Transverse colon (tissue), 4 donors: Measurements from ENCODE around the gene GAB2. TPM values are rescaled to one million over a fixed set of nuclear protein-coding genes. Genes with fewer than 3 reads are reported as not detected.

Source experiments
- DNase-seq: peaks from one replicate; pipeline ENCODE4 v3.0.0-alpha.2; 2019
- H3K27ac ChIP-seq, 4 donors: fragments of 200-600 bp; sonication (generic); 2 replicates each; pipeline ENCODE4 v1.5.1; 2016 to 2018; ENCODE audit warnings: inconsistent platforms in 4 of 4
- H3K27me3 ChIP-seq: fragments of 200-600 bp; sonication (generic); 2 replicates; pipeline ENCODE4 v1.5.1; 2017; ENCODE audit warnings: inconsistent platforms
- H3K36me3 ChIP-seq, 4 donors: fragments of 200-600 bp; sonication (generic); 2 replicates each; pipeline ENCODE4 v1.5.1; 2017 to 2019; ENCODE audit warnings: inconsistent platforms in 4 of 4
- H3K4me1 ChIP-seq, 4 donors: fragments of 200-600 bp; sonication (generic); 2 replicates each; pipeline ENCODE4 v1.5.1; 2017 to 2020; ENCODE audit warnings: inconsistent platforms in 4 of 4
- H3K4me3 ChIP-seq, 4 donors: fragments of 200-600 bp; sonication (generic); 1 replicate in 1 of 4; 2 replicates in 3 of 4; pipeline versions ENCODE4 v1.5.1 to v1.6.1; 2017 to 2019; ENCODE audit warnings: inconsistent platforms in 4 of 4
- H3K9me3 ChIP-seq, 2 donors: fragments of 200-600 bp; sonication (generic); 2 replicates each; pipeline ENCODE4 v1.5.1; 2017 to 2019; ENCODE audit warnings: inconsistent platforms in 2 of 2
- CTCF ChIP-seq, 5 experiments: fragments of 200-600 bp in 3 of 5; fragments of 450-650 bp in 2 of 5; sonication (generic) in 3 of 5; IDR thresholded peaks; 1 replicate in 2 of 5; 2 replicates in 3 of 5; pipeline ENCODE4 v1.5.1; 2016 to 2017; ENCODE audit warnings: antibody characterized with exemption in 5 of 5, inconsistent platforms in 3 of 5, mild to moderate bottlenecking in 2 of 5, moderate library complexity in 1 of 5
- EP300 ChIP-seq: sonication (generic); formaldehyde crosslinking; IDR thresholded peaks from one replicate; pipeline ENCODE4 v1.6.1; 2017; ENCODE audit warnings: antibody characterized with exemption, low read depth
- POLR2A ChIP-seq: fragments of 450-650 bp; IDR thresholded peaks from one replicate; pipeline ENCODE4 v1.6.1; 2016; ENCODE audit warnings: antibody characterized with exemption, mild to moderate bottlenecking, moderate library complexity
- POLR2AphosphoS5 ChIP-seq, 3 donors: sonication (generic); formaldehyde crosslinking; IDR thresholded peaks; one replicate each; pipeline ENCODE4 v1.6.1; 2016; ENCODE audit warnings: antibody characterized with exemption in 3 of 3
- WGBS, 2 donors: methylation state at CpG; one replicate each; pipeline ENCODE4 v1.1.5; 2018; ENCODE audit warnings: low coverage in 1 of 2; 5-methylcytosine and 5-hydroxymethylcytosine counted together
- in situ Hi-C, 4 donors: fragments of 200-750 bp; cut with MboI; loops; one replicate each; pipeline versions ENCODE4 v1.15.0 to v1.15.1; 2017; ENCODE audit warnings: low sequenced_read_pairs in 3 of 4, low pct_ligation_motif_present in 1 of 4, low pct_unique_long_range_greater_than_20kb in 1 of 4
- intact Hi-C: fragments of 100-400 bp; cut with DNase I; formaldehyde crosslinking; loops from one replicate; pipeline ENCODE4 v1.15.1; 2023; ENCODE audit warnings: low total_unique reads
- total RNA-seq, 4 donors: library from RNA; depleted of rRNA; stranded (reverse); fragments of >200 nt; gene quantifications; one replicate each; pipeline ENCODE4 v1.1.0, GENCODE V29; 2016

Gene GAB2
- total RNA-seq, 4 donors from 2014 or later = 5.8 to 35.7 (median 22.9) TPM

GRCh38 chr11:78346799-78347198, 70.8 kb downstream of the GAB2 start:
- 56 to 60% methylated on average over 1 of the region's 1 CpG for WGBS, 2 donors
- Histone ChIP-seq H3K4me3 (no peak overlapping the region), H3K36me3 (no peaks in the 10 kb centered on the region), H3K4me1 (peaks cover 20 to 65% (median 35%) of the 10 kb centered on the region in 4 donors), H3K9me3 (no peaks in the 10 kb centered on the region), H3K27ac (no peak overlapping the region), H3K27me3 (no peaks in the 10 kb centered on the region)
- in situ Hi-C loops = no loop called here
- intact Hi-C loops = no loop called here
- DNase-seq = no peak
- TF ChIP-seq CTCF (IDR thresholded peaks at IDR 0.05) (no peak), POLR2A (no peak), EP300 (no peak), POLR2AphosphoS5 (IDR thresholded peaks at IDR 0.05) (no peak)

- intact Hi-C loops = no loop called here
- H3K36me3 ChIP-seq = no peaks in the 10 kb centered on the region
Observed at GRCh38 chr11:78345450-78345849, 72.2 kb downstream of the GAB2 start.

GRCh38 chr11:78344676-78345075, 72.9 kb downstream of the GAB2 start:
- intact Hi-C loops = no loop called here
- Histone ChIP-seq H3K27me3 (no peaks in the 10 kb centered on the region), H3K4me1 (peaks cover 10 to 48% (median 18%) of the 10 kb centered on the region in 4 donors), H3K9me3 (no peaks in the 10 kb centered on the region), H3K36me3 (no peaks in the 10 kb centered on the region), H3K4me3 (no peak overlapping the region), H3K27ac (no peak overlapping the region)
- TF ChIP-seq POLR2AphosphoS5 (IDR thresholded peaks at IDR 0.05) (no peak), POLR2A (no peak), CTCF (IDR thresholded peaks at IDR 0.05) (no peak)
- in situ Hi-C loops = no loop called here
- DNase-seq = no peak
- WGBS, 2 donors = 60 to 90% methylated on average over 1 to 2 of the region's 2 CpGs

More at GRCh38 chr11:78345450-78345849, 72.2 kb downstream of the GAB2 start:
- DNase-seq = no peak
- no peak overlapping the region for H3K27ac ChIP-seq
- WGBS, 2 donors = 79 to 88% methylated on average over 3 of the region's 3 CpGs
- no peak overlapping the region for H3K4me3 ChIP-seq
- no peaks in the 10 kb centered on the region for H3K27me3 ChIP-seq
- in situ Hi-C loops = no loop called here
- no peaks in the 10 kb centered on the region for H3K9me3 ChIP-seq
- TF ChIP-seq POLR2AphosphoS5 (IDR thresholded peaks at IDR 0.05) = no peak
- TF ChIP-seq POLR2A = no peak
- no peak for TF ChIP-seq EP300
- TF ChIP-seq CTCF (IDR thresholded peaks at IDR 0.05) = no peak
- H3K4me1 ChIP-seq = peaks cover 18 to 52% (median 24%) of the 10 kb centered on the region in 4 donors

- Histone ChIP-seq H3K4me3 (no peak overlapping the region), H3K4me1 (peaks cover 4 to 42% (median 12%) of the 10 kb centered on the region in 4 donors), H3K27ac (no peak overlapping the region), H3K27me3 (no peaks in the 10 kb centered on the region), H3K9me3 (no peaks in the 10 kb centered on the region), H3K36me3 (no peaks in the 10 kb centered on the region)
- TF ChIP-seq EP300 (no peak), CTCF (IDR thresholded peaks at IDR 0.05) (no peak), POLR2A (no peak), POLR2AphosphoS5 (IDR thresholded peaks at IDR 0.05) (no peak)
- in situ Hi-C loops = no loop called here
- intact Hi-C loops = no loop called here
- 44 to 73% methylated on average over 1 of the region's 1 CpG for WGBS, 2 donors
- no peak for DNase-seq
Observed at GRCh38 chr11:78344094-78344493, 73.5 kb downstream of the GAB2 start.
